ENCODE measurements around the gene GATA2.

GATA2 gene

GRCh38 chr3:128496019-128496601 is 3.1 kb upstream of the GATA2 start:
- DNase-seq (ENCODE audit: extremely low read depth, low read depth): no peak
- no peak for TF ChIP-seq CTCF (IDR thresholded peaks at IDR 0.05; ENCODE audit: low read depth, low read length)

DNA sequence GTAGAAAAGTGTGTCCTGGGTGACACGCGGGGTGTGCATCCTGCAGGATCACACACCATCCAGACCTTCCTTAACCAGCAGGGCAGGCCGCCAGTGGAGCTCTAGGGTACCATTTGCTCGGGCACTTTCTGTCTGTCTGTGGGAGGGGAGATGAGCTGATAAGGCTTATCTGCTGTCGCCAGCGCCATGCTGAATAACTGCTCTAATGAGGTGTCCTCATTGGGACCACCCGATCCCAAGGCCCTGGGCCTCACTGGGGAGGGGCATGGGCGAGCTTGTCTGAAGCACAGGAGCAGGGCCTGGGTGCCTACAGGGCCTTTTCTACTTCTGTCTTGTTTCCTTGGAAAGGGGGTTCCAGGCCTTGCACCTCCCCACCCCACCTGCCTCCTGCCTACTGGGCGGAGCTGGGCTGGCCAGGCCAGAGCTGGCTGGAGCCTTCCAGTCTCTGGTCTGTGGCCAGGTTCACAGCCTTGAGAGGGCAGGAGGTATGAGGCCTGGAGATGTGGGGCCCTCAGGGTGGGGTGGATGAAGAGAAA is 2.5 kb upstream of the GATA2 start:
- no peak for DNase-seq (ENCODE audit: extremely low read depth, low read depth)

DNA sequence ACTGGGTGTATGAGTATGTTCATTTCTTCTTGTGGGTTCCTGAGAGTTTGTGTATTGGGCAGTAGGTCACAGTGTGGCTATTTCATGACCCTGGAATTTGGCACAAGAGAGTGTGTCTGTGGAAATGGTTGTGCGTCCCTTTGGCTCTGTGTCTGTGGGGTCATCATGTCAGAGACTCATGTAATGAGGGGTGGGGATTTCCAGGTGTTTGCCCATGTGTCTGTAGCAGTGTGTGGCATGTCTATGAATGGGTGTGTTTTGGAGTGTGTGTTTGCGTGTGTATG is 1.3 kb upstream of the GATA2 start:
- TF ChIP-seq CTCF (IDR thresholded peaks at IDR 0.05; ENCODE audit: low read depth, low read length): no peak
- no peak for DNase-seq (ENCODE audit: extremely low read depth, low read depth)

More for the DNA sequence above, 2.5 kb upstream of the GATA2 start:
- TF ChIP-seq CTCF (IDR thresholded peaks at IDR 0.05; ENCODE audit: low read depth, low read length): no peak

DNA sequence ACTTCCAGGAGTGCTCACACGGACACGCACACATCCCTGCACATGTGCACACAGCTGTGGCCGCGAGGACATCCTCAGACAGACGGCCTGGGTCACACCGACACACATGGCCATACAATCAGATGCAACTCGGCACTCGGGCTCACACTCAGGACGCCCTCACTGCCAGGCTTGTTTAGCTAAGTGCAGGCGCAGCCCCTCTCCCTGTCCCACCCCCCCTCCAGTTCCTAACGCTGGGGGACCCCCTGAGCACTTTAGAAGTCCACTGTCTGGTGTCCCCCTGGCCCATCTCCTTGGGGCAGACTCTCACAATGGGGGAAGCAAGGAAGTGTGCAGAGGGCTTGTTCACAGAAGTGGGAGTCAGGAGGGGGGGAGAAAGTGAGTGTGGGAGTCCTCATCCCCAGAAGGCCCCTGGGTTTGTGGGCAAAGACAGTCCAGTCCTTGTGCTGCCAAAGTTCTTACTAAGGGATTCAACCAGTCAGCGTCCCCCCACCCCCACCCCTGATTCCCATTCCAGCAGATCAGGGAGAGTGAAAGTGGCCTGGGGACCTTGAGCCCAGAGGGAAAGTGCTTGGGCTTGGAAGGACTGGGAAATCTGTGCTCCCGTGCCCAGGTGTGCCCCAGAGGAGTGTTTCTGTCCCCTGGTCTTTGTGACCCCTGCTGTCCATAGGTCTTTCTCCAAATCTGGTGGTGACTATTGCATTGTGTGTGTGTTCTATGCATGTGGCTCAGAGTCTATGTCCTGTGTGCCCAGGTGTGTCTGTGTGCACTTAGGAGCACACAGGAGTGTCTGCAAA is 767 bp upstream of the GATA2 start:
- DNase-seq (ENCODE audit: extremely low read depth, low read depth): no peak
- TF ChIP-seq CTCF (IDR thresholded peaks at IDR 0.05; ENCODE audit: low read depth, low read length): no peak

DNA sequence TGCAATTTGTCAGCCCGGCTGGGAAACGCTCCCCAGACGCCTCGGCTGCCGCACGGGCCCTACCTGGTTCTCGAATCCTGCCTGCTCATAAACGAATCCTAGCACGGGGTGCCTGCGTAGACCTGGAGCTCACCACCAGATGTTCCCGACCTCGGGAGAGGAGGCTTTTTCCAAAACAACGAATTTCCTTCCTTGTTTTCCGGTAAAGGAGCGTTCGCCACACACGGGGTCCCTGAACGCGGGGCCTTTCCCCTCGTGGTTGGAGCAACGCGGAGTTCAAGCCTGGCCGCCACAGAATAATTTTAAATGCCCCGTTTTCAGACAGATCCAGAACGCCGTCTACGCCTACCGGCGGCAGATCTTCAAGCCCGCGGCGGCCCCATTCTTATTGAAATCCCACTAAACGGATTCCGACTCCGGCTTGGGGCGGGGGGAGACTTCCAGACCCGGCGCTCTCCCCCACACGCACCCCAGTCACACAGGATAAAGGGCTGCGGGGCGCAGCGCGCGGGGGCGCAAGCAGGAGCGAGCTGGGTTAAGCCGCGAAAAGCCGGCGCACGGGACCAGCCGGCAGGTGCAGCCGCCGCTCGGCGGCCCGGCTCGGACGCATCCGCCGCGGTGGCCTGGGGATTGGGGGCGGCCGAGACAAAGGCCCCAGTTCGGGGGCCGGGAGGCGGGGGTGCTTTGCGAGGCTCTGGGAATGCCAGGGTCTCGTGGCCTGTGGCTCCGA is 895 bp downstream of the GATA2 start:
- no peak for DNase-seq (ENCODE audit: extremely low read depth, low read depth)
- no peak for TF ChIP-seq CTCF (IDR thresholded peaks at IDR 0.05; ENCODE audit: low read depth, low read length)

- no peak for DNase-seq (ENCODE audit: extremely low read depth, low read depth)
- no peak for TF ChIP-seq CTCF (IDR thresholded peaks at IDR 0.05; ENCODE audit: low read depth, low read length)
These were observed 1.4 kb downstream of the GATA2 start for GRCh38 chr3:128491691-128491940.

Measured in AG09319 (cell line).